SK-N-SH treated with all-trans-retinoic acid at 6 μM for 48 hours (cell line): ENCODE measurements around the gene BTBD16.

Experiments used
- ARNTL ChIP-seq: fragments of 450-650 bp; formaldehyde crosslinking; IDR thresholded peaks from 2 replicates; pipeline ENCODE4 v1.5.0; 2020; ENCODE audit warnings: low read depth, mild to moderate bottlenecking, moderate library complexity, borderline replicate concordance
- ISL1 ChIP-seq: fragments of 250-450 bp; sonication (Bioruptor Pico); IDR thresholded peaks from 2 replicates; pipeline ENCODE4 v2.1.2; 2022; ENCODE audit warnings: mild to moderate bottlenecking, moderate library complexity
- ZFP3 ChIP-seq: fragments of 250-450 bp; sonication (Bioruptor Pico); IDR thresholded peaks from 2 replicates; pipeline ENCODE4 v1.5.0; 2020; ENCODE audit warnings: mild to moderate bottlenecking, moderate library complexity
- ZFP30 ChIP-seq: fragments of 450-650 bp; formaldehyde crosslinking; IDR thresholded peaks from 2 replicates; pipeline ENCODE4 v1.5.0; 2022; ENCODE audit warnings: mild to moderate bottlenecking, moderate library complexity

- TF ChIP-seq ISL1 (CRISPR knock-in tag) (no peak), ZFP30 (CRISPR knock-in tag) (no peak), ARNTL (no peak), ZFP3 (CRISPR knock-in tag) (no peak)
Observed at GRCh38 chr10:122281751-122282150, 10.7 kb downstream of the BTBD16 start.
